ENCODE results near the gene SPDYE16.
"Not testable (repeated sequence)": the region's sequence is repeated elsewhere in the genome, so short reads cannot be mapped to it uniquely, and the experiment has no call there.

DNA sequence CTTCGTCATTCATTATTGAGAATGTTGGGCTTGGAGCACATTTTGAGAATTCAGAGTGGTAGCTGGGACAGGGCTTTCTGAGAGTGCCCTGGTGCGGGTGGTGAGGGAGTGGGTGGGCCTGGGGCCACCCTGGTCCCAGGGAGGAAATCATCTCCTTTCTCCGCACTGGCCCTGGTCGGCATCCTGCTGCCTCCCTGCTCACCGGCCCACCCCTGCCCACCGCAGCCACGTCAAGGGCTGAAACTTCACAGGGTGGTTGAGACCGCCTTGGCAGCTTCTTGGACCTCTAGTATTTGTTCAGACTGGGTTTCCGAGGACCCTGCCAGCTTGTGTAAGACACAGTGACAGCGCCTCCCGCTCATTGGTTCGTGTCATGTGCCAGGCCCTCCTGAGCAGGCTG lies 58.6 kb downstream of the SPDYE16 start:
- TF ChIP-seq, protein P1, sequence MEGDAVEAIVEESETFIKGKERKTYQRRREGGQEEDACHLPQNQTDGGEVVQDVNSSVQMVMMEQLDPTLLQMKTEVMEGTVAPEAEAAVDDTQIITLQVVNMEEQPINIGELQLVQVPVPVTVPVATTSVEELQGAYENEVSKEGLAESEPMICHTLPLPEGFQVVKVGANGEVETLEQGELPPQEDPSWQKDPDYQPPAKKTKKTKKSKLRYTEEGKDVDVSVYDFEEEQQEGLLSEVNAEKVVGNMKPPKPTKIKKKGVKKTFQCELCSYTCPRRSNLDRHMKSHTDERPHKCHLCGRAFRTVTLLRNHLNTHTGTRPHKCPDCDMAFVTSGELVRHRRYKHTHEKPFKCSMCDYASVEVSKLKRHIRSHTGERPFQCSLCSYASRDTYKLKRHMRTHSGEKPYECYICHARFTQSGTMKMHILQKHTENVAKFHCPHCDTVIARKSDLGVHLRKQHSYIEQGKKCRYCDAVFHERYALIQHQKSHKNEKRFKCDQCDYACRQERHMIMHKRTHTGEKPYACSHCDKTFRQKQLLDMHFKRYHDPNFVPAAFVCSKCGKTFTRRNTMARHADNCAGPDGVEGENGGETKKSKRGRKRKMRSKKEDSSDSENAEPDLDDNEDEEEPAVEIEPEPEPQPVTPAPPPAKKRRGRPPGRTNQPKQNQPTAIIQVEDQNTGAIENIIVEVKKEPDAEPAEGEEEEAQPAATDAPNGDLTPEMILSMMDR (IDR thresholded peaks at IDR 0.05 in 4 of 5, conservative IDR thresholded peaks at IDR 0.05 in 1 of 5) = not testable (repeated sequence)
- TF ChIP-seq POLR2A (IDR thresholded peaks at IDR 0.05) = not testable (repeated sequence)

All from gastrocnemius medialis (tissue), 4 donors.